Measurements from ENCODE around the gene OTUD1. TPM values are rescaled to one million over a fixed set of nuclear protein-coding genes. Genes with fewer than 3 reads are reported as not detected.

OTUD1 gene
- total and polyA plus RNA-seq, 10 of the 15 experiments (the other 5 are each of a cell fraction or from before 2014, with no cell fraction given): 0.18 to 1.6 (median 0.63) TPM; not detected in 1

GRCh38 chr10:23474626-23475025 lies 35.8 kb downstream of the OTUD1 start:
- H3K27ac ChIP-seq (ENCODE audit: control insufficient read depth, insufficient read depth): no peak overlapping the region
- no peak overlapping the region for H3K4me2 ChIP-seq (ENCODE audit: control insufficient read depth, insufficient read depth)
- no peaks in the 10 kb centered on the region for H3K9me3 ChIP-seq (replicated peaks; ENCODE audit: control insufficient read depth, insufficient read depth, low read length)
- no peaks in the 10 kb centered on the region for H4K20me1 ChIP-seq (ENCODE audit: control insufficient read depth, insufficient read depth)
- ATAC-seq (no peak), FAIRE-seq (no peak), DNase-seq (ENCODE audit: low read depth, low spot score) (no peak)
- WGBS (ENCODE audit: insufficient coverage, insufficient replicate concordance, low lambda C conversion rate, missing lambda C conversion rate): 0% methylated on average over 4 of the region's 4 CpGs
- TF ChIP-seq, protein P1, sequence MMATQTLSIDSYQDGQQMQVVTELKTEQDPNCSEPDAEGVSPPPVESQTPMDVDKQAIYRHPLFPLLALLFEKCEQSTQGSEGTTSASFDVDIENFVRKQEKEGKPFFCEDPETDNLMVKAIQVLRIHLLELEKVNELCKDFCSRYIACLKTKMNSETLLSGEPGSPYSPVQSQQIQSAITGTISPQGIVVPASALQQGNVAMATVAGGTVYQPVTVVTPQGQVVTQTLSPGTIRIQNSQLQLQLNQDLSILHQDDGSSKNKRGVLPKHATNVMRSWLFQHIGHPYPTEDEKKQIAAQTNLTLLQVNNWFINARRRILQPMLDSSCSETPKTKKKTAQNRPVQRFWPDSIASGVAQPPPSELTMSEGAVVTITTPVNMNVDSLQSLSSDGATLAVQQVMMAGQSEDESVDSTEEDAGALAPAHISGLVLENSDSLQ (IDR thresholded peaks at IDR 0.05): no peak
- no peaks in the 10 kb centered on the region for H3K27me3 ChIP-seq (replicated peaks in 1 of 2; ENCODE audit: control insufficient read depth in 2 of 2, insufficient read depth in 2 of 2, low read length in 1 of 2)
- H3K36me3 ChIP-seq (ENCODE audit: control insufficient read depth in 2 of 2, insufficient read depth in 2 of 2, low read length in 1 of 2): no peaks in the 10 kb centered on the region
- ChIA-PET CTCF (no interaction called here), POLR2A (no interaction called here), RAD21 (ENCODE audit: unreplicated experiment) (no interaction called here), SMC1A (ENCODE audit: uncharacterized antibody, unreplicated experiment) (no interaction called here)
- H2AFZ ChIP-seq (ENCODE audit: control insufficient read depth, low read depth, low read length): no peak overlapping the region
- intact Hi-C loops (cut with micrococcal nuclease; ENCODE audit: unreplicated experiment): no loop called here
- H3K9ac ChIP-seq (ENCODE audit: control insufficient read depth, insufficient read depth, low read length): no peak overlapping the region
- no TSS peak for BruUV-seq (replicated peaks)
- in situ Hi-C loops (cut with MboI): no loop called here
- H3K4me3 ChIP-seq: no peak overlapping the region
- H3K79me2 ChIP-seq (ENCODE audit: control insufficient read depth, insufficient read depth, low read length): no peaks in the 10 kb centered on the region
- no peaks in the 10 kb centered on the region for H3K4me1 ChIP-seq (ENCODE audit: control insufficient read depth, insufficient read depth, low read length)

GRCh38 chr10:23478570-23478969 lies 39.7 kb downstream of the OTUD1 start:
- FAIRE-seq: no peak
- TF ChIP-seq, protein P2, sequence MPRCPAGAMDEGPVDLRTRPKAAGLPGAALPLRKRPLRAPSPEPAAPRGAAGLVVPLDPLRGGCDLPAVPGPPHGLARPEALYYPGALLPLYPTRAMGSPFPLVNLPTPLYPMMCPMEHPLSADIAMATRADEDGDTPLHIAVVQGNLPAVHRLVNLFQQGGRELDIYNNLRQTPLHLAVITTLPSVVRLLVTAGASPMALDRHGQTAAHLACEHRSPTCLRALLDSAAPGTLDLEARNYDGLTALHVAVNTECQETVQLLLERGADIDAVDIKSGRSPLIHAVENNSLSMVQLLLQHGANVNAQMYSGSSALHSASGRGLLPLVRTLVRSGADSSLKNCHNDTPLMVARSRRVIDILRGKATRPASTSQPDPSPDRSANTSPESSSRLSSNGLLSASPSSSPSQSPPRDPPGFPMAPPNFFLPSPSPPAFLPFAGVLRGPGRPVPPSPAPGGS (IDR thresholded peaks at IDR 0.05; ENCODE audit: borderline replicate concordance, insufficient read depth, low read depth, low read length, poor library complexity, severe bottlenecking): no peak
- no peak for TF ChIP-seq GABPA (IDR thresholded peaks at IDR 0.05; ENCODE audit: low read depth)
- TF ChIP-seq SIN3A (IDR thresholded peaks at IDR 0.05; ENCODE audit: low read depth, low read length): no peak
- no peak for TF ChIP-seq ZBTB40 (IDR thresholded peaks at IDR 0.05; ENCODE audit: borderline replicate concordance)
- no peak for TF ChIP-seq DPF2 (IDR thresholded peaks at IDR 0.05)
- no peak for TF ChIP-seq CBFB (IDR thresholded peaks at IDR 0.05; ENCODE audit: low read depth)
- no peak for TF ChIP-seq PML (IDR thresholded peaks at IDR 0.05; ENCODE audit: low read length)

More at GRCh38 chr10:23478570-23478969, 39.7 kb downstream of the OTUD1 start:
- no peak for ATAC-seq
- Histone ChIP-seq H2AFZ (ENCODE audit: control insufficient read depth, low read depth, low read length) (no peak overlapping the region), H3K27ac (ENCODE audit: control insufficient read depth, insufficient read depth) (no peak overlapping the region), H4K20me1 (ENCODE audit: control insufficient read depth, insufficient read depth) (no peaks in the 10 kb centered on the region), H3K4me1 (ENCODE audit: control insufficient read depth, insufficient read depth, low read length) (no peaks in the 10 kb centered on the region), H3K79me2 (ENCODE audit: control insufficient read depth, insufficient read depth, low read length) (no peaks in the 10 kb centered on the region), H3K4me3 (no peak overlapping the region), H3K36me3 (ENCODE audit: control insufficient read depth in 2 of 2, insufficient read depth in 2 of 2, low read length in 1 of 2) (no peaks in the 10 kb centered on the region), H3K9me3 (replicated peaks; ENCODE audit: control insufficient read depth, insufficient read depth, low read length) (no peaks in the 10 kb centered on the region), H3K4me2 (ENCODE audit: control insufficient read depth, insufficient read depth) (no peak overlapping the region), H3K27me3 (replicated peaks in 1 of 2; ENCODE audit: control insufficient read depth in 2 of 2, insufficient read depth in 2 of 2, low read length in 1 of 2) (no peaks in the 10 kb centered on the region), H3K9ac (ENCODE audit: control insufficient read depth, insufficient read depth, low read length) (no peak overlapping the region)
- ChIA-PET POLR2A (no interaction called here), CTCF (no interaction called here), SMC1A (ENCODE audit: uncharacterized antibody, unreplicated experiment) (no interaction called here), RAD21 (ENCODE audit: unreplicated experiment) (no interaction called here)
- 19% methylated on average over 5 of the region's 5 CpGs for whole genome bisulfite sequencing (ENCODE audit: insufficient coverage, insufficient replicate concordance, low lambda C conversion rate, missing lambda C conversion rate)
- BruUV-seq (replicated peaks): no TSS peak
- intact Hi-C loops (cut with micrococcal nuclease; ENCODE audit: unreplicated experiment) (no loop called here), in situ Hi-C loops (cut with MboI) (no loop called here)
- no peak for DNase-seq (ENCODE audit: low read depth, low spot score)

All from GM12878 (cell line).